Stimulated activated CD8-positive, alpha-beta memory T cell treated with anti-CD3 and anti-CD28 coated beads, Interleukin-12 subunit alpha, Interleukin-12 subunit beta, amount 100 ng/mL, for 4 hours (primary cell): ENCODE data around the gene SYNCRIP.
"Not testable (repeated sequence)": the region's sequence is repeated elsewhere in the genome, so short reads cannot be mapped to it uniquely, and the experiment has no call there.

Experiments
- DNase-seq: peaks from one replicate; pipeline ENCODE4 v3.0.0-alpha.2; 2020; ENCODE audit warnings: low read depth

The SYNCRIP gene

GRCh38 chr6:85669735-85670194, 27.1 kb upstream of the SYNCRIP start:
- DNase-seq, result no peak

GRCh38 chr6:85662251-85662650, 19.6 kb upstream of the SYNCRIP start:
- DNase-seq, result no peak

- DNase-seq, result no peak
These were observed 17.5 kb upstream of the SYNCRIP start for GRCh38 chr6:85660181-85660611.

- no peak for DNase-seq
These were observed 7.9 kb upstream of the SYNCRIP start for GRCh38 chr6:85650606-85651005.

- no peak for DNase-seq
These were observed 1.6 kb upstream of the SYNCRIP start for GRCh38 chr6:85644279-85644762.

DNA sequence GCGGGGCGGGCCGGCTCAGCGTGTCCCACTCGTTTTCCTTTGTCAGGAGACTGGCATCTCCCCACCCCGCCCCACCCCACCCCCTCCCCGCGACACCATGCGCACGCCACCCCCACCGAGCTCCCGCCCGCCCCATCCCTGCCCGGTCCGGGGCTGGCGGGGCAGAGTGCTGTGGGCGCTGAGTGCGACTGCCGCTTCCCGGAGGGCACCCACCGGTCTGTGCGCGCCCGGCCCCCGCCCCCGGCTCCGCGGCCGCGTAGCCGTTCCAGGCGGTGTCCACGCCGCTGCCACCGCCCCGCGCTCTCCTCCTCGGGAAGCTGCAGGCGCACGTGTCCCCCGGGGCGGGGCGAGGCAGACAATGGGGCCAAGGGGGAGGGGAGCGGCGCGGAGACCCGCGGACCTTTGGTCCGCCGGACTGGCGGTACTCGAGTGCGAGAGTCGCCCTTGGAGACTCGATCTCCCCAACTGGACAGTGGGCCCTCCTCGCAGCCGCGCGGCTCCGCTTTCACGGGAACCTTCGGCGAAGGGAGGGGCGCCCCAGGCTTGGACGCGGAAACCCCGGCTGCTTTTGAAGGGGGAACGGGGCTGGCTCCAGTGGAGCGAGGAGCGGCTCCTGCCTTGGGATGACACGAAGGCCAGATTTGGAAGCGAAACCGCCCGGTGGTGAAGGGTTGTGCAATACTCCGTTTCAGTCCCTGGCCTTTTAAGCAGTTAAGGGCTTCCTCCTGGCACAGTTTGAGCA, 1.0 kb upstream of the SYNCRIP start:
- DNase-seq, result no peak

DNA sequence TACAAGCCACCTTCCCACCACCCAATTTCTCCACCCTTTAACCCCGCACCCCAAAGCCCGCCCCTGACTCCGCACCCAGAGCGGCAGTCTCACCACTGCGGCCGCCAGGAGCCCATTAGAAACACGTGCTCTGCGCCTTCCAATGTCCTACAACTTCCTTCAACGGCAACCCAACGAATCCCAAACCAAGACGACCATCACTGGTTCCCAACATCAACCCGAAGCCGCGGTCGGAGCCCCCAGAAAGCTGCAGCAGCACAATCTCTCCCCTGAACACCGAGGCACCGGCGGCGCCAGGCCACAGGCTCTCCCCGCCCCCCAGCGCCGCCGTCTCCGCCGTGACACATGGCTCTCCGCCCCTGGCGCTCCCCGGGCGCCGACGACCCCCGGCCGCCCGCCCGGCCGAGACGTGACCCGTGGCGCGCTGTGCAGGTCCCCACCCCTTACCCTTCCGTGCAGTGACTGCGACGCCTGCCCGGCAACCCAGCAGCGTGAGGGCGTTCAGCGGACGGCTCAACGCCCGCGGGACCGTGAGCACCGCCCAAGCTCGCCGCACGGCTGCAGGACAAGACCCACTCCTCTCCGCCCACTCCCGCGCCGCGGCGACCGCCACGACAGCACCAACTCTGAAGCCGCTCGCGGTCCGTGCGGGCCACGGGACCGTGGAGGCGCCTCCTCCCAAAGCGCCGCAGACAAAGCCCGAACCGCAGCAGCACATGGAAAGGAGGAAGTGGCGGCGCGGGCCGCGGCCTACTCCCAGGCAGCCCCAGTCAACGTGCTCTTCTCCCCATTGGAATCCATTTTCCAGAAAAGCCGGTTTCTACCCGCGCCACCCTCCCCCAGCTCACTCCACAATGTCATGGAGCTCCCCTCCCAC, 551 bp downstream of the SYNCRIP start:
- DNase-seq, result peak; percentile 46

DNA sequence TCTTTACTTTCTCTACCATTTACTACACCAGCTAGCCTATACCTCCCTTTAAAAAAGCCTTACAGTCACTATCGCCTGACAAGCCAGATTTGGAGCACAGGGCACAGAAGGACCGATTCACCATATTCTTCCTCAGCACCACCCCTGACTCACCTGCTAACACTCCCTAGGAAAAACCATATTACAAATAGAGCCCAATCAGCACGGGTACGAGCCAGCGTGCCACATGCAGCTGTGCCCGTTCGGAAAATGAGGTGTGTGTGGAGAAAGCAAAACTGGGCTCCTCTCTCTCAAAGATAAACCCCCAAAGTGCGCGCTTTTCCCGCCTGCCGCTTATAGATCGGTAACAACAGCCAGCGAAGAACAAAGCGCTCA, 1.2 kb downstream of the SYNCRIP start:
- DNase-seq, result no peak

- DNase-seq, result no peak
These were observed 1.9 kb downstream of the SYNCRIP start for GRCh38 chr6:85640821-85641220.

DNA sequence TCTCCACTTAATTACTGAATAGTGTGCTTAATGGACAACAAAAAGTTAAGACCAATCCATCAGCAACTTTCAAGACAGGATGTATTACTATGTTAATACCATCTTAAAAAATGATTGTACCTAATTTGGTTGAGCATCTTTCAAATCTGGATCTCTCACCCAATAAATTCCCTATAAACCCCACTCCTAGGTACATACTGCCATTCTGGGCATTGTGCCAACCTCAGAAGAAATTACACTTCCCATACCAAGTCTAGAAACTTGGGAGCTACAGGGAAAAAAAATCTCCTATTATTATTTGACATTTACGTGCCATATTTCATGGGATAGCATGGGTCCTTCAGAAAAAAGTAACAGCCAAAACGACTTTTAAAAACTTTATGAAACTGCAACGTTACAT, 5.1 kb downstream of the SYNCRIP start:
- no peak for DNase-seq

GRCh38 chr6:85632164-85632942, 10.3 kb downstream of the SYNCRIP start:
- DNase-seq, result no peak

GRCh38 chr6:85631117-85631516, 11.6 kb downstream of the SYNCRIP start:
- not testable (repeated sequence) for DNase-seq

GRCh38 chr6:85628353-85628752, 14.3 kb downstream of the SYNCRIP start:
- DNase-seq, result no peak

DNA sequence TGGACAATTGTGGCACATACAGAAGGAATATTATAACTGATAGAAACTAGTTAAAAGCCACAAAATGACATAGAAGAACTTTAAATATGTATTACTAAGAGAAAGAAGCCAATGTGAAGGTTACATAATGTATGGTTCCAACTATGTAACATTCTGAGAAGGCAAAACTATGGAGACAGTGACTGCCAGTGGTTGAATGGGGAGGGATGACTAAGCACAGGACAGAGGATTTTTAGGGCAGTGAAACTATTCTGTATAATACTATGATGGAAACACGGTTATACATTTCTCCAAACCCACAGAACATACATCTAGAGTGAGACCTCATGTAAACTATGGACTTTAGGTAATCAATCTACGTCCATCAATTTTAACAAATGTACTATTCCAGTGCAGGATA, 22.4 kb downstream of the SYNCRIP start:
- no peak for DNase-seq

DNA sequence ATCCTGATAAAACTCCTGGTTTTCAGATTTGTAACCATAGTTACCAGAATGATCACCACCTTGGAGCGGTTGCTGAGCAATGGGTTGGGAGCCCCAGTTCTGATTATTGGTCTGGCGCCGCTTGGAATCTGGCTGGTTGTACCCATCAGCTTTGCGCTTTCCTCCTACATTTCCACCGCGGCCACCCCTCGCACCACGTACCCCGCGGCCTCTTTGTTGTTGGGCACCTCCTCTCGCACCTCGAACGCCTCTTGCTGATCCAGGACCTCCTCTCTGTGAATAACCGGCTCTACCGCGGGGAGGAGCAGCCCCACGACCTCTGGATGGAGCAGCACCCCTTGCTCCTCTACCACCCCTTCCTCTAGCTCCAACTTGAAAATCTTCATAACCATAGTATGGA, 27.9 kb downstream of the SYNCRIP start:
- no peak for DNase-seq

- no peak for DNase-seq
These were observed 29.8 kb downstream of the SYNCRIP start for GRCh38 chr6:85612690-85613474.

DNA sequence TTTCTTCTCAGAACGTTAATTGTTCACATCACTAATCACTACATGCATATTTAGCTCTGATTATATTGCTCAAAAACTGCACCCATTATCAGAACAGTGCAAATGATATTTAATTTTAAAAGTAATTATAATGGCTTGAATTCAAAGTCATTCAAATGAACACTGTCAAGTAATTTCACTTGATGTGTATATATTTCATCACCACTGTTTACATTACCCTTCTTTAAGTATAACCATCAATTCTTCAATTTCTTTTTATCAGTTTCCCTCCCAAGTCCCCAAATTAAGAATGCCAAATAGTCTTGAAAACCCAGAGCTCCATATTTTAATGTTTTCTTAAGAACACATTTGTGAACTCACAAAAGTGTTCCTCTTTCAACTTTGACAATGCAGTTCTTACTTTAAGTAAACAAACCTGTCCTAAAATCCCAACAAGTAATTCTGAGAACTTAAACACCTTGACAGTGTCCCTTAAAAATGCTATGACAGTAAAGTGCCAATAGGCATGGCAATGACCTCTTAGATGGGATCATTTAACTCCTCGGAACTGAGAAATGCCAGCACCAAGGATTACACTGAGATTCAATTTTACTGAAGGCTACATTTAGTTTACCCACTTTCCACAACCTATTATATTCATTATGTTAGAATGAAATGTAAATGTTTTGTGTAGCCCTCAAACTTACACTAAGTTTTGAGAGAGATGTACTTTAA, 32.3 kb downstream of the SYNCRIP start:
- DNase-seq, result no peak

DNA sequence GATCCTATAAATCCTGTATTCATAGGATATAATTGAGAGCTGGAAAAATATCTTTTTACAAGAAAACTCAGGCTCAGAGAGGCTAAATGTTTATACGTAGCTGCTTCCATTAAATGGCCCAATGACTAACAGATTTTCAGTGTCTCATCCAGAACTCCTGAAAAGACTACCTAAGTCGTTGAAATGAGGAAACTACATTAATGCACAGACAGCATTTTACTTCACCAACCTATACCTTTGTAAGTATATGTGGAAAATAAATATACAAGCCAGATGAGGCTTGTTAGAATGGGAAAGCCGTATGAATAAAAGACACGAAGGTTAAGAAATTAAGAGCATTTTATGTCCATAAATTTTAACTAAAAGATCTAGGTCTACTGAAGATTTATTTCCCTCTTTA, 40.6 kb downstream of the SYNCRIP start:
- DNase-seq, result no peak

DNA sequence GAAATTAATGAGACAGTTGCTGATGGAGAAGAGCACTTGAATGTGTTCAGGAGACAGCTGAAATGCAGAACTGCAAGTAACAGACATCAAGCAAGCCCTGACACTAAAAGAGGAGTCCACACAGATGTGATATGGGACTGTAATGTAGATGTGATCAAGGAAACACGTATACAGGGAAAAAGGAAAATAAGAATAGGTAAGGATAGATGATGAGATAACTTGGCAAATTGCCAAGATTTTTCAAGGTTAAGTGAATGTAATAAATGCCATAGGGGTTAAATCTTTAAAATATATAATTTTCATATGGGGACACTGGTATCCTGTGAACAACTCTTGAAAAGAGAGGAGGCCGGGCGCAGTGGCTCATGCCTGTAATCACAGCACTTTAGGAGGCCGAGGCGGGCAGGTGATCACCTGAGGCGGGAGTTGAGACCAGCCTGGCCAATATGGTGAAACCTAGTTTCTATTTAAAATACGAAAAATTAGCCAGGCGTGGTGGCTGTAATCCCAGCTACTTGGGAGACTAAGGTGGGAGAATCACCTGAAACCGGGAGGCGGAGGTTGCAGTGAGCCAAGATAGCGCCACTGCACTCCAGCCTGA, 41.9 kb downstream of the SYNCRIP start:
- DNase-seq, result no peak

- no peak for DNase-seq
These were observed 48.3 kb downstream of the SYNCRIP start for GRCh38 chr6:85594197-85594930.
